ENCODE measurements around the gene DERA. TPM values are rescaled to one million over a fixed set of nuclear protein-coding genes. Genes with fewer than 3 reads are reported as not detected.

DERA gene
- total and polyA plus RNA-seq, 2 of the 13 experiments (the other 11 are each of a cell fraction or from before 2014, with no cell fraction given) = 24.0 to 51.3 TPM

DNA sequence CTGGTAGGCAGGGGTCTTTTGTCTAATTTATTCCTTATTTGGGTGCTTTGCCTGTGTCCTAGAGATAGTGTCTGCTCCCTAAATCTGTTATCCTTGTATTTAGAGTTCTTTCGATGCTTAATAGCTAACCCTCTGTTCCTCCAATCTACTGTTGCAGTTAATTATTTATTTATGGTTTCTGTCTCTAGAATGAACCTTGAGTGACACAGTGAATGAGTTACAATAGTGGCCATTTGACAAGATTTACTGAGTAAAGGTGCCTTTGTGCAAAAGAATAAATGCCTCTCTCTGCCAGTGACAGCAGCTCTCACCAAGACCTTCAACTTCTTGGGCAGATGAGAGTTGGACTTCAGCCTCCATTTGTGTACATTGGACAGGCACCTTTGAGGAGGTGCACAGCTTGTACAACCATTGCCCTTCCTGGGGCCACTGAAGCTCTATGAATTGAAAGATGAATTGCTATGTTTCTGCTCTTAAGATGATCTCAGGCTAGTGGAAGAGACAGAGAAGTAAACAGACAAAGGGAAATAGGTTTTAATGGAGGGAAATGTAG is 165.9 kb downstream of the DERA start:
- in situ Hi-C loops (cut with HindIII; ENCODE audit: extremely low pct_ligation_motif_present, low pct_unique_long_range_greater_than_20kb) (no loop called here), intact Hi-C loops (cut with micrococcal nuclease; ENCODE audit: unreplicated experiment) (no loop called here)
- no peaks in the 10 kb centered on the region for H3K79me2 ChIP-seq (ENCODE audit: insufficient read depth, low read length)
- no peaks in the 10 kb centered on the region for H4K20me1 ChIP-seq (ENCODE audit: insufficient read depth, low read length)
- no peak for FAIRE-seq
- no peak overlapping the region for H3K27ac ChIP-seq (ENCODE audit: extremely low read length, insufficient read depth, low read length)
- WGBS (ENCODE audit: low lambda C conversion rate) = 8% methylated on average over 1 of the region's 1 CpG
- ChIA-PET CTCF (ENCODE audit: low intra/inter-chr PET ratio, low total read pairs) (no interaction called here), POLR2A (interaction anchor here (1.4 kb wide), 1 partner anchor 271 kb away, joined by 3 read pairs; no protein-coding TSS in a partner anchor)
- peak overlapping the region; percentile 27; the same call in 1 of the 2 replicates for H3K4me2 ChIP-seq (ENCODE audit: low read depth, low read length)
- H3K4me1 ChIP-seq (ENCODE audit: insufficient read depth, low read length) = peaks cover 11% of the 10 kb centered on the region
- H3K4me3 ChIP-seq (replicated peaks in 1 of 3; ENCODE audit: insufficient read depth in 1 of 3, low read depth in 2 of 3, low read length in 3 of 3) = no peak overlapping the region
- no peaks in the 10 kb centered on the region for H3K9me3 ChIP-seq (ENCODE audit: low read length)
- H3K27me3 ChIP-seq (ENCODE audit: control insufficient read depth in 1 of 2, insufficient read depth in 2 of 2, low read length in 2 of 2) = no peaks in the 10 kb centered on the region
- H2AFZ ChIP-seq (ENCODE audit: low read length) = no peak overlapping the region
- H3K9ac ChIP-seq (ENCODE audit: insufficient read depth, low read depth, low read length) = no peak overlapping the region
- H3K36me3 ChIP-seq (replicated peaks in 1 of 2; ENCODE audit: control insufficient read depth in 1 of 2, insufficient read depth in 2 of 2, low read length in 2 of 2) = no peaks in the 10 kb centered on the region
- no TSS peak for BruUV-seq (replicated peaks)
- no peak for DNase-seq (ENCODE audit: low spot score)
- ATAC-seq = peak; percentile 51
- 0 out of 4 replicates have a peak, but pooled peaks of 1 of the 2 experiments have one; percentile 14 for TF ChIP-seq REST (IDR thresholded peaks at IDR 0.05; ENCODE audit: borderline replicate concordance in 1 of 2, low read depth in 1 of 2, low read length in 2 of 2)
- TF ChIP-seq SRSF4 (IDR thresholded peaks at IDR 0.05; ENCODE audit: low read depth, low read length, poor library complexity, severe bottlenecking) = no peak
- no peak for TF ChIP-seq HDAC1 (CRISPR knock-in tag; IDR thresholded peaks at IDR 0.05)
- TF ChIP-seq GABPB1 (CRISPR knock-in tag; IDR thresholded peaks at IDR 0.05) = no peak
- TF ChIP-seq, protein P1, sequence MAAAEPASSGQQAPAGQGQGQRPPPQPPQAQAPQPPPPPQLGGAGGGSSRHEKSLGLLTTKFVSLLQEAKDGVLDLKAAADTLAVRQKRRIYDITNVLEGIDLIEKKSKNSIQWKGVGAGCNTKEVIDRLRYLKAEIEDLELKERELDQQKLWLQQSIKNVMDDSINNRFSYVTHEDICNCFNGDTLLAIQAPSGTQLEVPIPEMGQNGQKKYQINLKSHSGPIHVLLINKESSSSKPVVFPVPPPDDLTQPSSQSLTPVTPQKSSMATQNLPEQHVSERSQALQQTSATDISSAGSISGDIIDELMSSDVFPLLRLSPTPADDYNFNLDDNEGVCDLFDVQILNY (CRISPR knock-in tag; conservative IDR thresholded peaks at IDR 0.05) = no peak
- peak; percentile 57 for TF ChIP-seq HNF4A (CRISPR knock-in tag; IDR thresholded peaks at IDR 0.05)
- TF ChIP-seq ZBTB42 (CRISPR knock-in tag; IDR thresholded peaks at IDR 0.05) = no peak
- TF ChIP-seq ZNF644 (CRISPR knock-in tag; IDR thresholded peaks at IDR 0.05; ENCODE audit: low read depth) = 0 out of 2 replicates have a peak, but pooled peaks have one; percentile 28
- TF ChIP-seq, protein P2, sequence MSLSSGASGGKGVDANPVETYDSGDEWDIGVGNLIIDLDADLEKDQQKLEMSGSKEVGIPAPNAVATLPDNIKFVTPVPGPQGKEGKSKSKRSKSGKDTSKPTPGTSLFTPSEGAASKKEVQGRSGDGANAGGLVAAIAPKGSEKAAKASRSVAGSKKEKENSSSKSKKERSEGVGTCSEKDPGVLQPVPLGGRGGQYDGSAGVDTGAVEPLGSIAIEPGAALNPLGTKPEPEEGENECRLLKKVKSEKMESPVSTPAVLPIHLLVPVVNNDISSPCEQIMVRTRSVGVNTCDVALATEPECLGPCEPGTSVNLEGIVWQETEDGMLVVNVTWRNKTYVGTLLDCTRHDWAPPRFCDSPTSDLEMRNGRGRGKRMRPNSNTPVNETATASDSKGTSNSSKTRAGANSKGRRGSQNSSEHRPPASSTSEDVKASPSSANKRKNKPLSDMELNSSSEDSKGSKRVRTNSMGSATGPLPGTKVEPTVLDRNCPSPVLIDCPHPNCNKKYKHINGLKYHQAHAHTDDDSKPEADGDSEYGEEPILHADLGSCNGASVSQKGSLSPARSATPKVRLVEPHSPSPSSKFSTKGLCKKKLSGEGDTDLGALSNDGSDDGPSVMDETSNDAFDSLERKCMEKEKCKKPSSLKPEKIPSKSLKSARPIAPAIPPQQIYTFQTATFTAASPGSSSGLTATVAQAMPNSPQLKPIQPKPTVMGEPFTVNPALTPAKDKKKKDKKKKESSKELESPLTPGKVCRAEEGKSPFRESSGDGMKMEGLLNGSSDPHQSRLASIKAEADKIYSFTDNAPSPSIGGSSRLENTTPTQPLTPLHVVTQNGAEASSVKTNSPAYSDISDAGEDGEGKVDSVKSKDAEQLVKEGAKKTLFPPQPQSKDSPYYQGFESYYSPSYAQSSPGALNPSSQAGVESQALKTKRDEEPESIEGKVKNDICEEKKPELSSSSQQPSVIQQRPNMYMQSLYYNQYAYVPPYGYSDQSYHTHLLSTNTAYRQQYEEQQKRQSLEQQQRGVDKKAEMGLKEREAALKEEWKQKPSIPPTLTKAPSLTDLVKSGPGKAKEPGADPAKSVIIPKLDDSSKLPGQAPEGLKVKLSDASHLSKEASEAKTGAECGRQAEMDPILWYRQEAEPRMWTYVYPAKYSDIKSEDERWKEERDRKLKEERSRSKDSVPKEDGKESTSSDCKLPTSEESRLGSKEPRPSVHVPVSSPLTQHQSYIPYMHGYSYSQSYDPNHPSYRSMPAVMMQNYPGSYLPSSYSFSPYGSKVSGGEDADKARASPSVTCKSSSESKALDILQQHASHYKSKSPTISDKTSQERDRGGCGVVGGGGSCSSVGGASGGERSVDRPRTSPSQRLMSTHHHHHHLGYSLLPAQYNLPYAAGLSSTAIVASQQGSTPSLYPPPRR (CRISPR knock-in tag; IDR thresholded peaks at IDR 0.05; ENCODE audit: borderline replicate concordance) = no peak
- TF ChIP-seq ASH2L (IDR thresholded peaks at IDR 0.05; ENCODE audit: insufficient read length, low read depth, low read length) = no peak
- no peak for TF ChIP-seq HMGXB4 (CRISPR knock-in tag; IDR thresholded peaks at IDR 0.05; ENCODE audit: borderline replicate concordance in 1 of 2, low read depth in 1 of 2)

Measured in HepG2 (cell line).